NCI-H187 treated with DMSO at 0.1 percent for 48 hours (cell line): ENCODE results near the gene SLTM.
A peak's percentile ranks its signal among the peaks of the same experiment; 100 is the strongest.
"Not testable (repeated sequence)": the region's sequence is repeated elsewhere in the genome, so short reads cannot be mapped to it uniquely, and the experiment has no call there.

Experiments used
- DNase-seq: peaks from one replicate; lab custom pipeline; 2025; lab: John Stamatoyannopoulos, UW

SLTM gene

DNA sequence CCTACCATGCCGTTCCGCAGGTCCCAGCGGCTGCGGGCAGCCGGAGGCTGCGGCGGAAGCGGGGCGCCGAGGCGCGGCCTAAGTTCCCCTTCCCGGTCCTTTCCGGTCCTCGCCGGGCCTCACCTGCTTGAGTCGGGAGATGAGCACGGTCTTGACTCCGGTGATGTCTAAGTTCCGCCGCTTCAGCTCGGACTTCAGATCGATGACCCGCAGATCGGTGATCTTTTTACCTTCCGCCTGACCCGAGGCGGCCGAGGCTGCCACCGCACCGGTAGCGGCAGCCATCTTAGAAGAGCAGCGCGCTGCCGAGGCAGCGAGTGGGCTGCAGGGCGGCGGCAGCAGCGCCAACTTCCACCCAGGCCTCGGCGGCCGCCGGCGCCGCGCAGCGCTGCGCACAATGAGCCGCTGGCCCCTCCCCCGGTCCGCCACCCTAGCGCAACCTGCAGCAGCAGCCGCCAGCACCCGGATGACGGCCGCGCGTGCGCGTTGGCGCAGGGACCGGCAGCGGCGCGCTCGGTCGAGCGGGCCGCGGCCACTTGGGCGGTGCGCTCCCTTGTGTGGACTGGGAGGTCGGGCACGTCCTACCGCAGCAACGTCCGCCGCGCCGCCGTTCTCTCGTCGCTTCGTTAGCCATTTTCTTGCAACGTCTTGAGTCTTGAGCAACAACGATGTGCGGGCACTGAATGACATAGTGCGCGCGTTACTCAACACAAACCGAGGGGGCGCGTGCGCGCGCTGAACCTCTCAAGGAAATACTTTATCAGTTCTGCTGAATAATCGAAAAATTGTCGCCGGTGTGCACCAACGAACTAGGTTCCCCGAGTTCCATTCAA lies at the start of gene SLTM:
Gene SLTM (minus strand): TSS at position 399 of the 833 bp plus-strand sequence. CDS start 114 bp downstream, at position 285.
- DNase-seq = peak; percentile 60

DNA sequence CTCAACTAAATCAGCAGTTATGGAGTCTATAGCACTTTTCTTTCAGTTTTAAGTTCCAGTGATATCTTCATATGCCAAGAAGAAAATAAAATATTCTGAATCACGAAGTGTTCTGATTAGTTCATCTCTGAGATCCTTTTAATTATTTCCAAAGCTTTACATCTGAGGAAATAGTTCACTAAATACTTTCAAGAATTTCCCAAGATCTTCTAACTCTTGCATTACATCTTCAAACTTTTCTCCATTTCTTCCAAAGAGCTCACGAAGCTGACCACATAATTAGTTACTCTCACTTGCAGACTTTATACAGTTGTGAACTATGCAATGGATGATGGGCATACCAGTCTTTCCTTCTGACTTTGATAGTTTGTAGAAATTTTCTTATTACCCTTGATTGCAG lies 49.8 kb upstream of the SLTM start:
- no peak for DNase-seq

DNA sequence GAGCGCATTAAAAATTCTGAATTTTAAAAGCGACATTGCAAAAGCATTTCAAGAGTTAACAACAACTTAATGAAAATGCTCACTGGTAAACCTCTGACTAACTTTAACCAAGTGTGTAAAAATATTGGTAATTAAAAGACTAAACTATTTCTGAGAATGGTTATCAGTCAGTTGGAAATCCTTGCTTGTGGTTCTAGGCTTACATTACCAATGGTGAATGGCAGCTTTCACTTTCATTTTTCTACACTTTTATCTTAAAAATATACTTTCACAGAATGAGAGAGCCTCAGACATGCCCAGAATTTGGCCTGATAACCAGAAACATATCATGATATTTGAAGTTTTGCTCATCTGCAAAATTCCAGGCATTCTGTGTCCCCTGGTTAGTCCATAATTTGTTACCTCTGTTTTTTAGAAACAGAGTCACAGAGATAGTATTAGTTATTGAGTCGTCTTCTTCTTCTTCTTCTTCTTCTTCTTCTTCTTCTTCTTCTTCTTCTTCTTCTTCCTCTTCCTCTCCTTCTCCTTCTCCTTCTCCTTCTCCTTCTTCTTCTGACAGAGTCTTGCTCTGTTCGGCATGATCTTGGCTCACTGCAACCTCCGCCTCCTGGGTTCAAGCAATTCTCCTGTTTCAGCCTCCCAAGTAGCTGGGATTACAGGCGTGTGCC lies 48.5 kb upstream of the SLTM start:
- no peak for DNase-seq

DNA sequence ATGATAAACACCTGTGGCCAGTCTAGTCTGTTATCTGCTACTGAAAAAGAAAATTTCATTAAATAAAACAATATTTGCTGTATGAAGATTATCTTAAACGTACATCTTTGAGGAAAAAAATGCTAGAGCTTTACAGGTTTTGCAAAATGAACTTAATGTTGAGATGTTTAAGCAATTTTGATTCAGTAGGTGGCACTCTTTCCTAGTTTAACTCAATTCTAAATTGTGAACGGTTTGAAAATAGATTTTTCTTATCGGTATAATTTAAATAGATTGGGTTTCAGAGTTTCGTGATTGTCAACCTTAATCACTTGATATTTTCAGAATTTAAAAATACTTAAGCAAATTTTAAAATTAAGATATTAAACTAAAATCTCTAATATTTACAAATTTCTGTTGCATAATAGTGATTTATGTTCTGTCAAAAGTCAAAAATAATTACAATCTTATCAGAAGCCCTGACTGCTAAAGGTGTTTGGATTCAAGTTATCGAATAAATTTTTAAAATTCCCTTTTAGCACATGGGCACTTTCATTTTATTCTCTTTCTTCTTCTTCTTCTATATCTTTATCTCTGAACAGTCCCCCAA lies 47.0 kb upstream of the SLTM start:
- DNase-seq = no peak

GRCh38 chr15:58977887-58978286 lies 44.4 kb upstream of the SLTM start:
- DNase-seq = no peak

DNA sequence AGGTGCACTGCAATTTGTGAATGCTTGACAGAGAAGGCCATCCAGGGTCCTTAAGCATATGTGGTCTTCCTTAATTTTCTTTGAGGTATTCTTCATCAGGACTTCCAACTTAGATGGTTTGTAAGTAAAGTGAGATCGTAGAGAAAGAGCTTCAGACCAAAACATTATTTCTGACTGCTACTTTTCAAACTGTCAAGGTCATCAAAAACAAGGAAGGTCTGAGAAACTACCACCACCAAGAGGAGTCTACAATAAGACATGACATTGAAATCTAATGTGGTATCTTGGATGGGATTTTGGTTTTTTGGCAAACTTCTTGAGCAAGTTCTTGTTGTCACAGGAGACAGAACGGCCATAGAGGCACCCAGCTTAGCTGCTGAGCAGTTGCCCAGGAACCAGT lies 34.0 kb upstream of the SLTM start:
- DNase-seq = no peak

DNA sequence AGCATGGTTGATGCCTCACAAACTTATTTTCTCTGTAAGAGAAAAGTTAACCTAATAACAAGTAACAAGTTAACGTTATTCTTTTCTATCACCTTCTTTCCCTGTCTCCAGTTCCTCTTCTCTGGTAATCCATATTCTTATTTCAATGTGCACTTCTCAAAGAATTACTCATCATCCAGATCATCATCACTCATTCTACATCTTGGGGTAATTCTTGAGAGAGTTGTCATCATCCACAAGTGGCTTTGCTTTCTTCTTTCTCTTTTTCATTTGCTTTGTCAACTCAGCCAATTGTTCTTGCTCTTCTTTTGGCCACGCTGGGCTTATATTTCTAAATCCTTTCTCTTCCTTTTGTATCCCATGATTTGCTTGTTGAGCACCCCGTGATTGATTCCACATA lies 33.2 kb upstream of the SLTM start:
- no peak for DNase-seq

DNA sequence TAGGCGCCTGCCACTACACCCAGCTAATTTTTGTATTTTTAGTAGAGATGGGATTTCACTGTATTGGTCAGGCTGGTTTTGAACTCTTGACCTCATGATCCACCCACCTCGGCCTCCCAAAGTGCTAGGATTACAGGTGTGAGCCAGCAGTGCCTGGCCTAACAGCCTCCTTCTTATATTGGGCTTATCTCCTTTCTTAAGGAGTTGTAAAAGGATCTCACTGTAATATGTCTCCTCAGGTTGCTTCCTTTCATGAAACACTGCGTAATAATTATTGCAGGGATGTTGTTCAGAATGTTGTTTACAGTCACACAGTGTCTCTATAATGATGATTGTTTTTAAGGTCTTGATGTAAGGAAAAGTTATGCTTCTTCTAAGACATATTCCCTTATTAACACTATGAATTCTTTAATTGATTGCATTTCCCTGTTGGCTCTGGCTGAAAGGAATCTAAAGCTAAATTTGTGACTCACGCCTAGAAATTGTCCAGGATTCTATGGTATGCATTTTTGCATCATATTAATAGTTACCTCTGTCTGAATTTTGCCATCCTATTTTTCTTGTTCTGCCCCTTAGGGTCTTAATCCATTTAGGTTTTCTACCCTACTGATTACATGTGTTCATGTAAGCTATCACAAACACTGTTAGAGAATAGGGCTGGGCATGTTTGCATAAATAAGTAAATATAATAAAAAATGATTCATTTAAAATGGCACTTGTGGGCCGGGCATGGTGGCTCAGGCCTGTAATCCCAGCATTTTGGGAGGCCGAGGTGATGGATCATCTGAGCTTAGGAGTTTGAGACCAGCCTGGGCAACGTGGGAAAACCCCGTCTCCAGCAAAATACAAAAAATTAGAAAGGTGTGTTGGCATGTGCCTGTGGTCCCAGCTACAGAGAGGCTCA lies 29.4 kb upstream of the SLTM start:
- no peak for DNase-seq

DNA sequence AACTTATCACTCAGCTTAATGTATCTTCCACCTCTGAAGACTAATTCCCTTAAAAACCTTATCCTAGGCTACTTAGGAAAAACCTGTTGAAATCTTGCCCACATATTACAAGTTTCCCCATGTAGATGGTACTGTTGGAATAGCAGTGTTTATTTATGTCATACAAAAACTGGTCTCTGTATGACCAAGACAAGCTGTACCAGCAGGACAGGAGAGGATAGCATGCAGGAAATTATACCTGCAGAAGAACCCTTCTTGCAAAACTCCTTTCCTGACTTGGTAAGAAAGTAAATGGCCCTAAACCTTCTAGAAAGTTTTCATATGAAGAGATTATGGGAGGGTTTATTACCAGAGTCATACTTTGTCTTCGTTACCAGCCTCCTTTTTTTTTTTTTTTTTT lies 28.7 kb upstream of the SLTM start:
- no peak for DNase-seq

DNA sequence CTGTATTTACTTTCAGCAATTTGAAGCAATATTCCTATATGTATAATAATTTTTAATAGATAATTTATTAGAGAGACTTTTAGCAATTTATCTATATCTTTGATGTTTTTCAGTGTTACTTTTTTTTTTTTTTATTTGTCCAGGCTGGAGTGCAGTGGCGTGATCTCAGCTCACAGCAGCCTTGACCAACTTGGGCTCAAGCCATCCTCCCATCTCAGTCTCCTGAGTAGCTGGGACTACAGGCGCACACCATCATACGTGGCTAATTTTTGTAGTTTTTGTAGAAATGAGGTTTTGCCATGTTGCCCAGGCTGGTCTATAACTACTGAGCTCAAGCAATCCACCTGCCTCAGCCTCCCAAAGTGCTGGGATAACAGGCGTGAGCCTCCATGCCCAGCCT lies 25.3 kb upstream of the SLTM start:
- no peak for DNase-seq

DNA sequence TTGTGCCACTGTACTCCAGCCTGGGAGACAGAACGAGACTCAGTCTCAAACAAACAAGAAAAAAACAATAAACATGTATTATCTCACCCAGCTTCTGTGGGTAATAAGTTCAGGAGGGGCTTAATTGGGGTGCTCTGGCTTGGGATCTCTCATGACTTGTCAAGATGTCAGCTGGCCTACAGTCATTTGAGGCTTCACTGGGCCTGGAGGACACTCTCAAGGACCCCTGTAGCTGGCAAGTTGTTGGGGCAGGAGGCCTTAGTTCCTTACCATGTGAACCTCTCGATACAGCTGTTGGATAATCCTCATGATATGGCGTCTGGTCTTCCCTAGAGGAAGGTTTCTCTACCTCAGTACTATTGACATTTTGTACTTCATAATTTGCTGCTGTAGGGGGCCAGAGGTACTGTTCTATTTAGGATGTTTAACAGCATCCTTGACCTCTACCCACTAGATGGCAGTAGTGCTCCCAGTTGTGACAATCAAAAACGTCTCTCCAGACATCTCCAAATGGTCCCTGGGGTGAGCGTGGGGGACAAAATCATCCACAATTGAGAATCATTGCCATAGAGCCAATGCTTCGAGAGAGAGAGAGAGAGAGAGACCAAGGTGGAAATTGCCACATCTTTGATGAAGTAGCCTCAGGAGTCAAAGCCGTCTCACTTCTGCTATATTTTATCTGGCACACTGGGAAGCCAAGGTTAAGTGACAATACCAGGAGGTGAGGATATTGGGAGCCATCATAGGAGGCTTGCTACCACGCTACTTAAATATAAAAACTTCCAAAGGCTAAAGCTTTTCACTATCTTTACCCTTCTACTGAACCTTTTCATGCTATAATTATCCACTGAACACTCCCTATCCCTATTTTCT lies 23.9 kb upstream of the SLTM start:
- DNase-seq = peak; percentile 11

DNA sequence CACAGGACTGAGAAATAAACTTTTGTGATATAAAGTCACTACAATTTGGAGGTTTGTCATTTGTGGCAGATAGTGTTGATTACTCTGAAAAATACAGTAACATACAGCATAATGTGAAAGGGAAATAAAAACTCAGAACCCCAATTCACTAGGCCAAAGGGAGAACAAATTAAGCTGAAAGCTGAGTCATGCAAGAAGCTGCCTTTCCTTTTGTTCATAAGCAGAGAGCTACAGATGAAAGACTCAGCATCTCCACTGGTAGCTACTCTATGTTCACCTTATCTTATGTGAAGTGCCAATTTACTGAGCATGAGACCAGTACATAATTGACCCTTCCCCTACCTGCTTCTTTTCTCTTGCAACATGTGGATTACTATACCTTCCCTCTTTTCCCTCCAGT lies 19.3 kb upstream of the SLTM start:
- DNase-seq = no peak

GRCh38 chr15:58951388-58952007 lies 18.0 kb upstream of the SLTM start:
- DNase-seq = no peak

DNA sequence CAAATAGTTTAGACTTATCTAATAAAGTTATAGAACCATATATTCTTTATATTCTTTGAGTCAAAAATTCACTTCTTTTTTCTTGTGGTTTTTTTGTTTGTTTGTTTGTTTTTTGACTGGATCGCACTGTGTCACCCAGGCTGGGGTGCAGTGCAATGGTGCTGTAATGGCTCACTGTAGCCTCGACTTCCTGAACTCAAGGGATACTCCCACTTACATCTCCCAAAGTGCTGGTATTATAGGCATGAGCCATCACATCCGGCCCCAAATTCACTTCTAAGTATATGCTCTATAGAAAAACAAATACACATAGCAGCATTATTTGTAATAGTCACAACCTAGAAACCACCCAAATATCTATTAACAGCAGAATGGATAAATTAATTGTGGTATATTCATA lies 13.7 kb upstream of the SLTM start:
- DNase-seq = no peak

DNA sequence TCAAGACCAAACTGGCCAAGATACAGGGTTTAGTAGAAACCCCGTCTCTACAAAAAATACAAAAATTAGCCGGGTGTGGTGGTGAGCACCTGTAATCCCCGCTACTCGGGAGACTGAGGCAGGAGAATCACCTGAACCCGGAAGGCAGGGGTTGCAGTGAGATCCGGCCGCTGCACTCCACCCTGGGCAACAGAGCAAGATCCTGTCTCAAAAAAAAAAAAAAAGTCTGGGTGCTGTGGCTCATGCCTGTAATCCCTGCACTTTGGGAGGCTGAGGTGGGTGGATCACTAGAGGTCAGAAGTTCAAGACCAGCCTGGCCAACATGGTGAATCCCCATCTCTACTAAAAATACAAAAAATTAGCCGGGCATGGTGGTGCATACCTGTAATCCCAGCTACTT lies 1.5 kb upstream of the SLTM start:
- DNase-seq = not testable (repeated sequence)

DNA sequence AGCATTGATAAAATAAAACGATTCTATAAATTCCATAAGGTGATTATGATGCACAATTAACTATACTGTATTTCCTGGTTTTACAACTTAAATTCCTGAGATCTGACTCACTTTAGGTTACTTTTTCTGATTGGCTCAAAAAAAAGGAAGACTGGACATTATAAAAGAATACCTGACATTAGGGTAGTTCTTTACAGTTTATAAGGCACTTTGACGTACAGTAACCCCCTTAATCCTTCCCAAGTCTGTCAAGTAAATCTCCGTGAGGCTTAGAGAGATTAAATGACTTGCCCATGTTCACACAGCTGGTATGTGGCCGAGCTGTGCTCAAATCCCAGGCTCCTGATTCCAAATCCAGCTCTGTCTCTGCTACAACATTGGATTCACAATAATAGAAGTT lies 1.0 kb upstream of the SLTM start:
- DNase-seq = no peak

DNA sequence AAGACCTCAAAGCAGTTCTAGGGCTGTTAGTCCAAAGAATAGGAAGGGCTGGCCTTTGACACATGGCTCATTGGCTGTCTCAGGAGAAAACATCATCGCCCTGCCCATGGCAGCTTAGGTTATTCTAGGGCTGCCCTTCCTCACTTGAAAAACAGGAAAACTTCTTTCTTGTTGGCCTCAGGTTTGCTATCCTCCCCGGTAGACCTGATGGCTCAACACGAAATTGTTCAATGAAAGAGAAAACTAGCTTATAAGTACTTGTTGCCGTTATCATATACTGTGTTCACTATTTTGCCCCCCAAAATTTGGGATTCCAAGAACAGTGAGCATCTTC lies 602 bp upstream of the SLTM start:
- no peak for DNase-seq

DNA sequence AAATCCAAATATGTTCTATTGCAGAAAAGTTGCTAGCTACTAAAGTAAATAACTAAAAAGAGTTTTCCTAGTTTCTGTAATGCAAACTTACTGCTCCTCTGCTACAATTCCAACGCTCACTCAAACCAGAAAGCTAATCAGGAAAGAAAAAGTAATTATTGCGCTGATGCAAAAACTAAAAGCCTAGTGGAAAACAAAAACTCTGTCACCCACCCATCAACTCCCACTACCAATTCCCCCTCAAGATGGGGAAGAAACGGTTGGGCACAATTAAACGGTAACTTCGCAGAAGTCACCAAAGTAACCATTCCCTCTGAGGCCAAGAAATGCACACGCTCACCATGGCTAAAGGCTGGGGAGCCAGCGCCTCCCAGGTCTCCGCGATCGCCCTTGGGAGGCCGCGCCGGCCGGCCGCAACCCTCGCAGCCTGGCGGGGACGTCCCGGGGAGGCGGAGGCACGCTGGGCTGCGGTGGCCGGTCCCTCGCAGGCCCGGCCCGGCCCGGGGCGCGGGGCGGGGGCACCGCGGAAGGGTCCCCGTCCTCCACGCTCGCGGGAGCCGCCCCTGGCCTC lies 684 bp downstream of the SLTM start:
- DNase-seq = no peak

- DNase-seq = no peak
Observed at GRCh38 chr15:58931987-58932588, 1.4 kb downstream of the SLTM start.

DNA sequence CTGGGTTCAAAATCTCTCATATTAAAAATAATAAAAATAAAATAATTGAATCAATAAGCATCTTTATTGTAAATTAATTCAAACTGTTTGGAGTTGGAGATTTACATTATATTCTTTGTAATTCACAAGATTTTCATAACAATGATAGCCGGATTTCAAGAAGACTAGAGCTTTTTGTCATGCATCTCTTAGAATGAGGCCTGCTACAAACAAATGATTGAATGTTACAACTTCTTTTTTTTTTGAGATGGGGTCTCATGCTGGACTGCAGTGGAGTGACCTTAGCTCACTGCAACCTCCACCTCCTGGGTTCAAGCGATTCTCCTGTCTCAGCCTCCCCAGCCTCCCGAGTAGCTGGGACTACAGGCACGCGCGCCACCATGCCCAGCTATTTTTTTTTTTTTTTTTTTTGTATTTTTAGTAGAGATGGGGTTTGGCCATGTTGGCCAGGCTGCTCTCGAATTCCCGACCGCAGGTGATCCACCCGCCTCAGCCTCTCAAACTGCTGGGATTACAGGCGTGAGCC lies 3.5 kb downstream of the SLTM start:
- DNase-seq = no peak
